ENCODE measurements around the gene EDN2. TPM values are rescaled to one million over a fixed set of nuclear protein-coding genes. Genes with fewer than 3 reads are reported as not detected.

The EDN2 gene
- total and polyA plus RNA-seq, 2 of the 8 experiments (the other 6 are each of a cell fraction or from before 2014, with no cell fraction given) = 0.32 to 0.39 TPM

GRCh38 chr1:41493626-41494350 lies 9.3 kb upstream of the EDN2 start:
- H3K23ac ChIP-seq (ENCODE audit: insufficient read length) = no peak overlapping the region
- H2AK5ac ChIP-seq (ENCODE audit: low read depth, low read length) = no peak overlapping the region
- no peak overlapping the region for H3K4me2 ChIP-seq (ENCODE audit: insufficient read depth in 1 of 2, low read depth in 2 of 2, low read length in 2 of 2)
- H2BK120ac ChIP-seq (replicated peaks; ENCODE audit: low read depth, low read length) = no peak overlapping the region
- H2AFZ ChIP-seq (ENCODE audit: low read length) = no peak overlapping the region
- no peak overlapping the region for H2BK5ac ChIP-seq (ENCODE audit: low read depth, low read length)
- no peak overlapping the region for H3K9ac ChIP-seq (replicated peaks in 1 of 4; ENCODE audit: extremely low read depth in 1 of 4, low read depth in 3 of 4, low read length in 3 of 4)
- H3K79me2 ChIP-seq (ENCODE audit: control insufficient read depth in 1 of 2, insufficient read depth in 2 of 2, low read length in 2 of 2) = no peaks in the 10 kb centered on the region
- no peak overlapping the region for H3K18ac ChIP-seq (ENCODE audit: extremely low read depth, low read length)
- H3K27ac ChIP-seq (ENCODE audit: low read depth, low read length) = no peak overlapping the region
- 83% methylated on average over 7 of the region's 9 CpGs; no CpG with 5 or more reads in 1 of the 2 experiments for WGBS, 2 experiments (ENCODE audit: extremely low coverage in 1 of 2, insufficient coverage in 1 of 2, insufficient read length in 1 of 2, insufficient replicate concordance in 2 of 2, low coverage in 1 of 2, low lambda C conversion rate in 2 of 2, missing lambda C conversion rate in 1 of 2)
- no peak for FAIRE-seq
- H2BK20ac ChIP-seq (ENCODE audit: low read length) = 0 out of 2 replicates have a peak overlapping the region, but pooled peaks have one; percentile 9
- no peak overlapping the region for H3K14ac ChIP-seq (ENCODE audit: insufficient read length)
- H3K4me3 ChIP-seq (ENCODE audit: extremely low read depth in 1 of 4, insufficient read depth in 2 of 4, low read depth in 3 of 4, low read length in 4 of 4) = no peak overlapping the region
- DNase-seq (ENCODE audit: low read depth in 1 of 2, low spot score in 2 of 2) = no peak
- H2BK12ac ChIP-seq (ENCODE audit: low read depth, low read length) = 0 out of 2 replicates have a peak overlapping the region, but pooled peaks have one; percentile 50
- H3K23me2 ChIP-seq (ENCODE audit: low read depth, low read length) = peaks cover 11% of the 10 kb centered on the region; the same call in 1 of the 2 replicates
- ChIA-PET POLR2A (ENCODE audit: partially characterized antibody) (interaction anchor here (3.5 kb wide), 1 partner anchor 10 kb away, joined by 21 read pairs; the partner anchor contains the start of gene EDN2), CTCF (ENCODE audit: partially characterized antibody) (interaction anchor here (0.9 to 14.9 kb wide), 15 partner anchors 7 to 211 kb away, joined by 3 to 205 read pairs (median 7); partner anchors contain the start of gene EDN2)
- peaks cover 0 to 23% (median 17%) of the 10 kb centered on the region in 4 experiments; a peak in 6 of 7 replicates for H3K4me1 ChIP-seq (replicated peaks in 1 of 4; ENCODE audit: control insufficient read depth in 3 of 4, insufficient read depth in 4 of 4, low read length in 3 of 4)
- TF ChIP-seq CEBPB (IDR thresholded peaks at IDR 0.05; ENCODE audit: low read depth, low read length) (no peak), SIX5 (IDR thresholded peaks at IDR 0.05; ENCODE audit: low read depth, low read length) (no peak)
- no peaks in the 10 kb centered on the region for H3K36me3 ChIP-seq (ENCODE audit: control insufficient read depth in 2 of 4, insufficient read depth in 4 of 4, low read length in 3 of 4)
- peak overlapping the region; percentile 25; the same call in 1 of the 2 replicates for H4K8ac ChIP-seq (ENCODE audit: extremely low read depth, insufficient read depth, low read length)
- peak overlapping the region; percentile 35 for H4K91ac ChIP-seq (replicated peaks; ENCODE audit: insufficient read length, low read length)
- H4K5ac ChIP-seq (ENCODE audit: insufficient read length, low read depth, low read length) = no peak overlapping the region
- no peaks in the 10 kb centered on the region for H3K9me3 ChIP-seq (ENCODE audit: insufficient read depth in 2 of 2, low read depth in 1 of 2, low read length in 1 of 2)
- no peak overlapping the region for H3K56ac ChIP-seq (replicated peaks; ENCODE audit: insufficient read length, low read depth, low read length)
- H3K4ac ChIP-seq (replicated peaks; ENCODE audit: insufficient read length, low read depth, low read length) = no peak overlapping the region
- H2BK15ac ChIP-seq (ENCODE audit: low read length) = 0 out of 2 replicates have a peak overlapping the region, but pooled peaks have one; percentile 46
- peaks cover 0 to 13% (median 10%) of the 10 kb centered on the region in 4 experiments; a peak in 3 of 7 replicates for H3K27me3 ChIP-seq (replicated peaks in 1 of 4; ENCODE audit: control insufficient read depth in 3 of 4, extremely low read depth in 1 of 4, insufficient read depth in 3 of 4, low read length in 3 of 4)
- no peaks in the 10 kb centered on the region for H3K79me1 ChIP-seq (ENCODE audit: low read depth, low read length)
- peaks cover 0 to 1% of the 10 kb centered on the region in 2 experiments for H4K20me1 ChIP-seq (replicated peaks in 1 of 2; ENCODE audit: control insufficient read depth in 1 of 2, insufficient read depth in 2 of 2, low read length in 2 of 2)
